GM19397 (cell line): ENCODE measurements around the gene ITPR1.

Source experiments
- ATAC-seq: cut with Tn5 transposase; IDR thresholded peaks from one replicate; pipeline ENCODE4 v1.9.1; 2021; ENCODE audit warnings: mild to moderate bottlenecking, moderate library complexity; ENCODE audit not compliant: unreplicated experiment

The ITPR1 gene

DNA sequence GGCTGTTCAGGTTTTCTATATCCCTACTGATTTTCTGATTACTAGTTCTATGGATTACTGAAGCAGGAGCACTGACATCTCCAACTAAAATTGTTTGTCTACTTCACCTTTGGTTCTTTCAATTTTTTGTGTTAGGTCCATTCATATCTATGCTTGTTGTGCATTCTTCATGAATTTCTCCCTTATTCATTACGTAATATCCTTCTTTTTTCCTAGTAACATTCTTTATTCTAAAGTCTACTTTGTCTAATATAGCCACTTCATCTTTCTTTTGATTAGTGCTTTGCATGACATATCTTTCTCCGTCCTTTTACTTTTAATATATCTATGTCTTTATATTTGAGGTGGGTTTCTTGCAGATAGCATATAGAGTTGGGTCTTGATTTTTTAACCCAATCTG lies 369.8 kb downstream of the ITPR1 start:
- no peak for ATAC-seq

DNA sequence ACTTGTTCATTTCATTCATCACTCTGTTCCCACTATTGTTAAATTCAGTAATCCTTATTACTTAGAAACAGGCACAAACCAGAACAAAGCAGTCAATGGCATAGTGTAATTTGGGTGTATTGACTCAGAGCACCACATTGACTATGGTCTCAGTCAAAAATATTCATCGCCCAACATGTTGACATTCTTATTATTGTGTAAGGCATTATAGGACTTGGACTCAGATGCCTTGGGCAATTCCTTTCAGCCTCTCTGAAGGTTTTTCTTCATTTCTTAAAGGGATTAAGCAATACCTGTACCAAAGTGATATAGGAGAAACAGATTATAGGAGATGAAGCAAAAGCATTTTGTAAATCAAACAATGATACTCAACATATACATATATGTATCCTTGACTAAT lies 371.4 kb downstream of the ITPR1 start:
- ATAC-seq: no peak

DNA sequence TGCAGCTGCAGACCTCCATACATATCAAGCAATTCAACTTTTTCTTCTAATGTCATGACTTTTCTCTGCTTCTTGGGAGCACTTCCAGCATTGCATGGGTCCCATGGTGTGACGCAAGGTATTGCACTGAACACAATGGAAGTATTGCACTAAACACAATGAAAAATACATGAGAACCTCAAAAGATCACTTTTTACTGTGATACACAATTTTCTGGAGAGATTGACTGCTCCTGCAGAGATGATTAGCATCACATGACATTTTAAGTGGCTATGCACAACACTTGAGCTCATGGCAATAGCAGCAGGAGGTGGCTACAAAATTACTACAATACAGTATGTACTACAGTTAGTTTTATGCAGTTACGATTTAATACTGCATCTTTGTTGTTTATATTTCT lies 372.6 kb downstream of the ITPR1 start:
- ATAC-seq: no peak

DNA sequence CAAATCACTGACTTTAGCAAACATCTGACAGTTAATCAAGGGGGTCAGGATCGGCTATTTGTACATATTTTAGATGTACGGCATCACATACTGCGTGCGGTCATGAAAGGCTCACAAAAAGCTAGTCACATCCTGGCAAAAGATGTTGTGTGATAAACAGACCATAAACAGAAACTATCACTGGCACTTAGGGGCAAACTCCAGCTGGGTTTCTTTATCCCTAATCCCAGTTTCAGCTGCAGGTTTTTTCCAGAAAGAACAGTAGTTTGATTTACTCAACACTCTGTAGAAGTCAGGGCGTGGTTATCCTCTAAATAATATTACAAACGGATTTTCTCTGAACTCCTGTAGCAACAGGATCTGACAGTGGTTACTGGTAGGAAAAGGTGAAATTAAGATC lies 373.7 kb downstream of the ITPR1 start:
- no peak for ATAC-seq

DNA sequence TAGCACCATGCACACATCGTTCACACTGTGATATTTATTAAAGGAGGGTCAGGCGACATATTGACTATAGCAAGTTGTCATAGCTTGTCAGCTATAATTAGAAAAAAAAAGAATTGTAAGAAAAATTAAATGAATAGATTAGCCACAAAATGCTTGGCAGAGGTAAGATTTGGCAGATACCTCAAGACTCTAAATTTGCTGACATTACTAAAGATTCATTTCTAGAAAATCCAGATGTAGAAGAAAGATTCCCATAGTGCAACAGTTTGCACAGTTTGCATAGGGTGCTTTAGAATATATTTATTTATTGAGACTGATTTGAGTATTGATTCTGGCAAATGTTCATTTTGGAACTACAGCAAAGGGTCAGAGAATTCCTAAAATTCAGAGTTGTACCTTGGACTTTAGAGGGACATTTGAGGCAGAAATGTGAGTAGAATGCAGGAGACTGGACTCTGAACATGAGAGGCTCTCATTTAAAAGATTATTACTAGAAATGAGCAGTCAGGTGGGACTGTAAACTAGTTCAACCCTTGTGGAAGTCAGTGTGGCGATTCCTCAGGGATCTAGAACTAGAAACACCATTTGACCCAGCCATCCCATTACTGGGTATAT lies 384.1 kb downstream of the ITPR1 start:
- no peak for ATAC-seq

DNA sequence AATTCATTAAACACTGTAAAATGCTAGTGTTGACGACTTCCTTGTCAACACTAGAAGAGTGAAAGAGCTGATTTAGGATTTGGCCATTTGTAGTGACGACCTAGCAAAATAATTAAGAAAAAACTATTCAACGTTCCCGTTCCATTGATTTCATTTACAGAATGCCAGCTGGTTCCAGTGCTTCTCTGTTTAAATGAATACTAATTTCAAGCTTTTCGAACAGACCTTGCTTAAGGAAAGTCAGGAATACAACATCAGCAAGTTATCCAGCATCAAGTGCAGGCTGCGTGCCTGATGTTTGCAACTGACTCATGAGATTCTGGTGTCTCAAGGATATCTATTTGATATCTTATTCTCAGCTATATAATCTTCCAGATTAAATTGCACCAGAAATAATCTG lies 387.7 kb downstream of the ITPR1 start:
- no peak for ATAC-seq

DNA sequence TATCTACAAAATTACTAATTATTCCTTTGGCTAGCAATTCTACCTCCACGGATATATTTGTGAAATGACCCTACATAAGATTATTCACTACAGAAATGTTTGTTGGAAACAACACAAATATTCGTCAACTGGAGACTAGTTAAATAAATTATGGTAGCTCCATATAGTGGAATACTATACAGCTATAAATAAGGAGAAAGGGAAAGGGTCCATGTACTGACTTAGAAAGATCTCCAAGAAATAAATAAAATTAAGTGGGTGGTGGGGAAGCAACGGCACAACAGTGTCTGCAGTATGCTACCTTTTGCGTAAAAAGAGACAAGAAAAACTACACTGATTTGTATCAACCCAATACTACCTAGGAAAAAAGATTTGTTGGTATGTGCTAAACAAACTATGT lies 389.4 kb downstream of the ITPR1 start:
- ATAC-seq: no peak

DNA sequence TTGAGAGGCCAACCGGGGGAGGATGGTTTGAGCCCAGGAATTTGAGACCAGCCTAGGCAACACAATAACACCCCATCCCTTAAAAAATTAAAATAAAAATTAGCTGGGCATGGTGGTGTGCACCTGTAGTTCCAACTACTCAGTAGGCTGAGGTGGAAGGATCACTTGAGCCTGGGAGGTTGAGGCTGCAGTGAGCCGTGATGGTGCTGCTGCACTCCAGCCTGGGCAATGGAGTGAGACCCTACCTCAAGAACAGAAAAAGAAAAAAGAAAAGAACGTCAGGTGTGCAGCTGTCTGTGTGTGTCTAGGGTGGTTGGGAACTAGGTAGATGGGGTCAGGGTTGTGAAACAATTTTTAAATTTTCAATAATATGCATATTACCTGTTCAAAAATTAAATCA lies 389.9 kb downstream of the ITPR1 start:
- no peak for ATAC-seq

DNA sequence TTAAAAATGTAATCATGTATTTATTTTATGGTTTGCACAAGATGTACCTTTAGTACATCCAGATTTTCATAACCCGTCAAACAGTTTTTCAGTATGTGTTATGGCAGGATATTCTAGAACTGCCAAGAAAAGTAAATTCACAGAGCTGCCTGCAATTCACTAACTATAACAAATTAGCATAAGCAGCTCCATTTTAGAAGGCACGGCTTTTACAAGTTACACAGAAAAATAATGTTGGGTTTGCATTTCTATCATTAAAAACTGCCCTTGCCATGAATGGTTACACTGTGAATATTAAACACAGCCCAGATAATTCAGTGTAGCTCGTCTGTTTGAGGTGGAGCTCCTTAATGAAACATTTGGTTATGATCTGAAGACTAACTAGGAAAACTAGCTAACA lies 391.7 kb downstream of the ITPR1 start:
- ATAC-seq: no peak

DNA sequence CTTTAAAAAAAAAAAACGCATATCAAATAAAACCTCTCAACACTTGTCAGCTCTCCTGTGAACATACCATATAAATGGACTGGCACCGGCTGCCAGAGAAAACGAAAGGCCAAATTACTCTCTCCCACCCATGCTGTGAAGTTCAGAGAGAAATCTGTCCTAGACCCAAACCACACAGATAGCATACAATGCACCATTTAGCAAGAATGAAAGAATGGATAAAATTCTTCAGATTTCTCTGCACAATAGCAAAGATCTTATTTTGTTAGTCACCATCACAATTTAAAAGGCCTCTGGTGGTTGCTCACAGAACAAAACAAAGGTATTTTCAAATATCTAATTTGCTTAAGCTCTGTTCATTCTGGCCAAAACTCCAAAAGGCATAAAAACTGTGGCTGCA lies 392.2 kb downstream of the ITPR1 start:
- ATAC-seq: no peak

DNA sequence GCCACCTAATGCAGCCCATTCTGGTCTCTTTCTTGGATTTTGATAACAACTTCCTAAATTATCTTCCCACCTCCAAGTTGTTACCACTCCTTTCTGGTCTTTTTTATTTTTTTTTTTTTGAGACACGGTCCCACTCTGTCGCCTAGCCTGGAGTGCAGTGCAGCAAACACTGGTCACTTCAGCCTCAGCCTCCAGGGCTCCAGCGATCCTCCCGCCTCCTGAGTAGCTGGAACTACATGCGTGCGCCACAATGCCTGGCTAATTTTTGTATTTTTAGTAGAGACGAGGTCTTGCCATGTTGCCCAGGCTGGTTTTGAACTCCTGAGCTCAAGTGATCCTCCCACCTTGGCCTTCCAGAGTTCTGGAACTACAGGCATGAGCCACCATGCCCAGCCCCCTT lies 393.3 kb downstream of the ITPR1 start:
- ATAC-seq: no peak

DNA sequence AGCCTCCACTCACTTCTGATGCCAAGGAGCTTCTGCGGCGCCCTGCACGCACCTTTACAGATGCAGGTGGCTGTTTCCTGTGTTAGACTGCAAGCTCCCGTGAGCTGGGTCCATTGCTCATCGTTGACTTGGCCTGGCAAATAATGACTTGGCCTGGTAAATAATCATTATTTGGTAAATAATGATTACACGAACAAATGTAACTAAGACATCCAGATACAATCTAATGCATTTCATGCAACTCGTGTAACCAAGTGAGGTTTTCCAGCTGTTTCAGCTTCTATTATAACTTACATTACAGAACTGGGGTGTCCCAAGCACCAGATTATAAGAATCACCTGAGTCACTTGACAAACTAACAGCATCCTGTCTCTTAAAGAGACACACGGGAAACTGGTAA lies 394.0 kb downstream of the ITPR1 start:
- no peak for ATAC-seq

DNA sequence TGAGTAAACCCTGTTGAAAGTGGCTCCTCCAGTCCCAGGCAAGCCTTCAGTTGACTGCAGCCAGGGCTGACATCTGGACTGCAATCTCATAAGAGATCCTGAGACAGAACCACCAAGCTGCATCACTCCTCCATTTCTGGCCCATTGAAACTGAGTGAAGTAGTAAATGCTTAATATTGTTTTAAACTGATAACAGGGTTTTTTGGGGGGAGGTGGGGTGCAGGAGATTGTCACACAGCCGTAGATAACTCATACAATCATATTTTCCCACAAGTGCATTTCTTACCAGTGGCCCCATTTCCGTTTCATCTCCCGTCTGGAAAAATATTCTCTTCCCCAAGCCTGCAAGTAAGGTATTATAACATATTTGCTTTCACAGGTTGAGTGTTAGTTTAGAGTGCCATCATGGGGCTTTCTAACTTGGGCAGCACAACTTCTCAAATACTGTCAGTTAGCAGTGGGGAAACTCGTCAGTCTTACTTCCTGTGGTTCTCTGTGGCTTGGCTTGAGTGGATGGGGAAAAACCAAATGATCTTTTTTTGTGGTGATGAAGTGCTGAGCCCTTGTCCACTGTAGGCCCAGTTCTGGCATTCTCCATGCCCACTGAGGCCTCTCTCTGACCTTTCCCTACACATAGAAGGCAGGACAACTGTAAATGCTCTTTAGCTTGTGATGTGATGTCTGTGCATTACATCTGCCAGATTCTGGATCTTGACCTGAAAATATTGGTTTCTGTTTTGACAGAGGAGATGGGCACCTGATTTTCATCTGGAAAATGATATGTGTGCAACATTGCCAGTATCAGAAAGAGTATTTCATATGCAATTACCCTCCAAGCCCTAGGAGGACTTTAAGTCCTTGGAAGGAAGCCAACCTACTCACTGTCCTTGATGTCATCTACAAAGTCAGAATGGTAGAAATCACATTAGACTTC lies 396.0 kb downstream of the ITPR1 start:
- peak; percentile 87 for ATAC-seq

DNA sequence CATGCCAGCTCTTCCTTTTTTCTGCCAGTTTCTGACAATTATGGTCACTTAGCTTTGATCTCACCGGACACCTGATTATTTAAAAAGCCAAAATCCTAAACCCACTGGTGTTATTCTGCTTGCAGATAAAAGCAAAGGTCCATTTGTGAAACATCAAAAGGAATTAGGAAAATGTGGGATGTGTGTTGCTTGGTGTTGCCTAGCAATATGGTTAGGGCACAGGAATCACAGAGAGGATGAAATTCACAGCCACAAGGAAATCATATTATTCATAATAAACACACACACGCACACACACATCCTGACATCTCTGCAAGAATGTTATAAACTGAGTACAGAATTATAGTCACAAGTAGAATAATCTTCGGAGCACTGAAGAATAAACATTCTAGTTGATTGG lies 396.7 kb downstream of the ITPR1 start:
- no peak for ATAC-seq

DNA sequence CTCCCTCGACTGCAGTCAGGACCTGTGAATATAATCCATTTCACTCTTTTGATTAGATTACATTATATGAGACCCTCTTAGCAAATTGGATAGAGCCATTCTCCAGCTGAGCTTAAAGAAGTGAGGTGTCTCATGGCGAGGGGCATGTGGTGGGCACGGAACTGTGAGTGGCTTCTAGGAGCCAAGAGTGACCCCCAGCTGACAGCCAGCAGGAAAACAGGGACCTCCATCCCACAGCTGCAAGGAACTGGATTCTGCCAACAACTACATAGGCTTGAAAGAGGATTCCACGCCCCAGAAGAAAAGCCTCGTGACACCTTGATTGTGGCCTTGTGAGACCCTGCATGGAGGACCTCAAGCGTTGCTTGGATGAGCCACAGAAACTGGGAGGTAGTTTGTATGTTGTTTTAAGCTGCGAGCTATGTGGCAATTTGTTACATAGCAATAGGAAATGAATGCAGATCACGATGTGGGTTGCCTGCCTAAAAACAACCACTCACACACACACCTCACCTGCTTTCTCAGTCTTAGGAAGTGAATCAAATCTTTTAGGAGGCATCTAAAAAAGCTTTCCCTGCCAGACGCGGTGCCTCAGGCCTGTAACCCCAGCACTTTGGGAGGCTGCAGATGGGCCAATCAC lies 401.9 kb downstream of the ITPR1 start:
- ATAC-seq: no peak

DNA sequence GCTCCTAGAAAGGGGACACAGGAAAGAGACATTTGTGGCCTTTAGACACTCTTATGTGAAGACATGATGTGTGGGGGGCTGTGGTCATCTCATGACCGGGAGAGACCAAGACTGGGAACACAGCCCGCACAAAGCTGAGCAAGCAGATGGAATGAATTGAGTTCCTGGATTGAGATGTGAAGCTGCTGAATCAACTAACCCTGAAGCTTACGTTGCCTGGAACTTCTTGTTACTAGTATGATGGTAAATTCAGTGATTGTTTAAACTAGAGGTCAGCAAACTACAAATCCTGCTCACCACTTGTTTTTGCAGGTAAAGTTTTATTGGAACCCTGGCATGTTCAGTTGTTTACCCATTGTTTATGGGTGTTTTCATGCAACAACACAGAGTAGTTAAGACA lies 402.7 kb downstream of the ITPR1 start:
- no peak for ATAC-seq
